ENCODE data around the gene BANF2.

DNA sequence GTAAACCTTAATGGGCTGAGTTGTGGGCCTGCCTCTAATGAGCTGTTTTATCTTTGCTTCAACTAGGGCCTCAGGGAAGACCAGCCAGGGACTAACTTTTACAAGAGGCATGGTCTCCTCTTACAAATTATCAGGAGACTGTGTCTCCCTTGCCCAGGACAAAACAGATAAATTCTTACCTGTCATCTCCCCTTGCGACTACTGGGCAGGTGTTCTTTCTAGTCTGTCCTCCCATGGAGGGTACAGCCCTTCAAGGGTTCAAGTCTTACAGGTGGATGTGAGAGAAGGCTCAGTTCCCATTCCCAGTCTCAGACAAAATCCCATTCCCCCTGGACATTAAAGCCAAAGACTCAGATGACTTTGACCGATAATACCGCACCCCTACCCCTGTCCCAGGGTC lies 31.3 kb upstream of the BANF2 start:
- TF ChIP-seq EZH2 (IDR thresholded peaks at IDR 0.05; ENCODE audit: borderline replicate concordance, low read length): no peak
- TF ChIP-seq, protein P1, sequence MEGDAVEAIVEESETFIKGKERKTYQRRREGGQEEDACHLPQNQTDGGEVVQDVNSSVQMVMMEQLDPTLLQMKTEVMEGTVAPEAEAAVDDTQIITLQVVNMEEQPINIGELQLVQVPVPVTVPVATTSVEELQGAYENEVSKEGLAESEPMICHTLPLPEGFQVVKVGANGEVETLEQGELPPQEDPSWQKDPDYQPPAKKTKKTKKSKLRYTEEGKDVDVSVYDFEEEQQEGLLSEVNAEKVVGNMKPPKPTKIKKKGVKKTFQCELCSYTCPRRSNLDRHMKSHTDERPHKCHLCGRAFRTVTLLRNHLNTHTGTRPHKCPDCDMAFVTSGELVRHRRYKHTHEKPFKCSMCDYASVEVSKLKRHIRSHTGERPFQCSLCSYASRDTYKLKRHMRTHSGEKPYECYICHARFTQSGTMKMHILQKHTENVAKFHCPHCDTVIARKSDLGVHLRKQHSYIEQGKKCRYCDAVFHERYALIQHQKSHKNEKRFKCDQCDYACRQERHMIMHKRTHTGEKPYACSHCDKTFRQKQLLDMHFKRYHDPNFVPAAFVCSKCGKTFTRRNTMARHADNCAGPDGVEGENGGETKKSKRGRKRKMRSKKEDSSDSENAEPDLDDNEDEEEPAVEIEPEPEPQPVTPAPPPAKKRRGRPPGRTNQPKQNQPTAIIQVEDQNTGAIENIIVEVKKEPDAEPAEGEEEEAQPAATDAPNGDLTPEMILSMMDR (conservative IDR thresholded peaks at IDR 0.05 in 1 of 2, IDR thresholded peaks at IDR 0.05 in 1 of 2; ENCODE audit: extremely low read depth in 1 of 2, insufficient read depth in 1 of 2, low read depth in 1 of 2, low read length in 2 of 2): no peak

All from mammary epithelial cell (primary cell).